ENCODE measurements around the gene SLC6A12. TPM values are rescaled to one million over a fixed set of nuclear protein-coding genes. Genes with fewer than 3 reads are reported as not detected.

SLC6A12 gene
- total and polyA plus RNA-seq, 8 donors, result 0.37 to 8.4 (median 1.4) TPM

DNA sequence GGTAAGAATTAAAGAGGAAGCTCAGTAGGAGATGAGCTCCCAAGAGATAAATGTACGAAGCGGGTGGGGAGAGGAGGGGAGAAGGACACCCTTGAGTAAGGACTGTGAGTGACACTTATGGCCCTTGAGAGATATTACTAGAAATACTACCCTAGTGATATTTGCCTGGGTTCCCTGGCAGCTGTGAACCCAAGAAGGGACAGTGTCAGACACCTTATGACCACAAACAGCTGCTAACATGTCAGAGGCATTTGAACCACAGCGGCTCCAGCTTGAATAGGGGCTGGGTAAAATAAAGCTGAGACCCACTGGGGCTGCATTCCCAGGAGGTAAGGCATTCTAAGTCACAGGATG, 19.6 kb upstream of the SLC6A12 start:
- no peak for FAIRE-seq
- H3K27ac ChIP-seq, result no peak overlapping the region

DNA sequence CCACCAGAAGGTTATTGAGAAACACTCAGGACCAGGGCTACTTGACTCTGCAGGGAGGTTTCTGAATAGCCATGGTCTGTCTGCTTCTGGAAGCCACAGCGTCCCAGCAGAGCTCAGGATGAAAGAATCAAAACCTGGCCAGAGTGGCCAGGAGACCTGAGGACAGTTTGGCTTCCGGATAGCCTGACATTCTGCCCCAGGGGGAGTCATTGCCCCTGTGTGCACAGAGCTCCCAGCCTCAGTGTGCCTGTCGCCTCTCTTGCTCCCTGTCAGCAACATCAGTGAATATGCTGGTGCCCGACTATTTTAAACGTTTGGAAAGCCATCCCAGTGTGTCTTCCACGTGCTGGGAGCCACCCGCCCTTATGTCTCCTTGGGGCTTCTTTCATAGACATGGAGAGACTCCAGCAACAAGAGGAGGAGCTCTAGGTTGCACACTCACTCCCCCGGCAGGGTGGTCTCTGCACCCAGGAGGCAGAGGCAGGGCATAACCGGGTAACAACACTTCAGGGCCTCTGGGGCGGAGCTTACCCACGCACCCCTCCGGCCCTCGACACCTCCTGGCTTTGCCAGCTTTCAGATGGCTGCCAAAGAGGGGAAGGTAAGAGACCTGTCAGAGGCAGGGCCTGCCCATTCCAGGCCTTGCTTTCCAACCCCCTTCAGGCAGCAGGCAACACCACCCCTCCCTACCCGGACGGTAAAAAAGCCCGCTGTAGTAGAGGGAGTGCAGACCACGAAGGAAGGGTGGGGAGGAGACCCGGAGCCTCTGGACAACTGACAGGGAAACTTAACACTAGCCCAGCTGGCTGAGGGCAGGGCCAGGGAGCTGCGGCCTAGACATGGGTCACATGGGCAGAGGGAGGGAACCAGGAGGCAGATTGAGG, 19.0 kb upstream of the SLC6A12 start:
- no peaks in the 10 kb centered on the region for H3K4me1 ChIP-seq
- intact Hi-C loops (cut with DNase I), result no loop called here
- H3K36me3 ChIP-seq, result no peaks in the 10 kb centered on the region
- FAIRE-seq (no peak), DNase-seq (peak in 1 of 6 donors; percentile 8), ATAC-seq (peak in 1 of 4 donors; percentile 22)
- H3K27me3 ChIP-seq, result no peaks in the 10 kb centered on the region
- H3K9me3 ChIP-seq, result no peaks in the 10 kb centered on the region
- TF ChIP-seq, protein P1, sequence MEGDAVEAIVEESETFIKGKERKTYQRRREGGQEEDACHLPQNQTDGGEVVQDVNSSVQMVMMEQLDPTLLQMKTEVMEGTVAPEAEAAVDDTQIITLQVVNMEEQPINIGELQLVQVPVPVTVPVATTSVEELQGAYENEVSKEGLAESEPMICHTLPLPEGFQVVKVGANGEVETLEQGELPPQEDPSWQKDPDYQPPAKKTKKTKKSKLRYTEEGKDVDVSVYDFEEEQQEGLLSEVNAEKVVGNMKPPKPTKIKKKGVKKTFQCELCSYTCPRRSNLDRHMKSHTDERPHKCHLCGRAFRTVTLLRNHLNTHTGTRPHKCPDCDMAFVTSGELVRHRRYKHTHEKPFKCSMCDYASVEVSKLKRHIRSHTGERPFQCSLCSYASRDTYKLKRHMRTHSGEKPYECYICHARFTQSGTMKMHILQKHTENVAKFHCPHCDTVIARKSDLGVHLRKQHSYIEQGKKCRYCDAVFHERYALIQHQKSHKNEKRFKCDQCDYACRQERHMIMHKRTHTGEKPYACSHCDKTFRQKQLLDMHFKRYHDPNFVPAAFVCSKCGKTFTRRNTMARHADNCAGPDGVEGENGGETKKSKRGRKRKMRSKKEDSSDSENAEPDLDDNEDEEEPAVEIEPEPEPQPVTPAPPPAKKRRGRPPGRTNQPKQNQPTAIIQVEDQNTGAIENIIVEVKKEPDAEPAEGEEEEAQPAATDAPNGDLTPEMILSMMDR (IDR thresholded peaks at IDR 0.05), result no peak
- 48 to 55% methylated on average over 19 of the region's 19 CpGs for WGBS, 2 donors
- no peak overlapping the region for H3K27ac ChIP-seq
- H3K4me3 ChIP-seq, result no peak overlapping the region

More for the DNA sequence above, 19.6 kb upstream of the SLC6A12 start:
- 90 to 93% methylated on average over 3 of the region's 3 CpGs for WGBS, 2 donors
- Histone ChIP-seq H3K9me3 (no peaks in the 10 kb centered on the region), H3K27me3 (no peaks in the 10 kb centered on the region), H3K4me3 (no peak overlapping the region), H3K4me1 (no peaks in the 10 kb centered on the region), H3K36me3 (no peaks in the 10 kb centered on the region)
- TF ChIP-seq, protein P1 (IDR thresholded peaks at IDR 0.05), result no peak
- intact Hi-C loops (cut with DNase I), result no loop called here
- no peak for ATAC-seq
- DNase-seq, result no peak

DNA sequence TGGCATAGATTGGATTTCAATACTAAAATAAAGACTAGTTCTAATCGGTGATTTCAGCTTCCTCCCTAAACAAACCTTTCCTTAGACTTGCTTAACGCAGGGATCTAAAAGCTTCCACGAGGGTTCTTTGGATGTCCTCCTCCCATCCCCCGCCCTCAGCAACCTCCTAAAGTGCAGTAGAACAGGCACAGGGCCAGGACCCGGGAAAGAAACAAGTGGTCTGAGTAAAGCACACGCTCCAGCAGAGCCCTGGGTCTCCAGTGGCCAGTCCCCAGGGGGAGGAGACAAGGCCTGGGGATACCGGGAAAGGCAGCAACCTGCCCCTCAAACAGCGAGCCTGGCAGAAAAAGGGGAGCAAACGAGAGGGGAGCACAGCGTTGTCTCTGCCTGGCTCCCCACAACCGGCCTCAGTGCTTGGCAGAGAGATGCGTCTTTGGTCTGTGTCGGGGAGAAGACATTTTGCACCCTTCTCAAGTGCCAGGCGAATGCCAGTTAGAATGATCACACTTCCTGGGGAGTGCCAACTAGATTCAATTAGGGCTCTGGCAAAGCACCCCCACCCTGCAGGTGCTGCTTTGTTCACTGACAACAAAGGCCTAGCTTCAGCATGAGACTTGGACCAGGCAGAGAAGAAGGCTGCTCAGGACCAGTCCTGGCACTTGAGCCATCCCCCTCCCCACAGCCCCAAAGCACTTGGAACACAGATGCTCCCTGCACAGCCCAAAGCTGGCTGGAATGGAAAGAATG, 17.1 kb upstream of the SLC6A12 start:
- TF ChIP-seq, protein P1 (IDR thresholded peaks at IDR 0.05), result no peak
- no peak for ATAC-seq
- H3K27me3 ChIP-seq, result no peaks in the 10 kb centered on the region
- no peaks in the 10 kb centered on the region for H3K4me1 ChIP-seq
- no peaks in the 10 kb centered on the region for H3K36me3 ChIP-seq
- no peak for FAIRE-seq
- no peak overlapping the region for H3K27ac ChIP-seq
- peak in 2 of 6 donors; percentile 5 to 38 for DNase-seq
- WGBS, 2 donors, result 54 to 60% methylated on average over 14 of the region's 14 CpGs
- intact Hi-C loops (cut with DNase I), result no loop called here
- no peaks in the 10 kb centered on the region for H3K9me3 ChIP-seq
- no peak overlapping the region for H3K4me3 ChIP-seq

DNA sequence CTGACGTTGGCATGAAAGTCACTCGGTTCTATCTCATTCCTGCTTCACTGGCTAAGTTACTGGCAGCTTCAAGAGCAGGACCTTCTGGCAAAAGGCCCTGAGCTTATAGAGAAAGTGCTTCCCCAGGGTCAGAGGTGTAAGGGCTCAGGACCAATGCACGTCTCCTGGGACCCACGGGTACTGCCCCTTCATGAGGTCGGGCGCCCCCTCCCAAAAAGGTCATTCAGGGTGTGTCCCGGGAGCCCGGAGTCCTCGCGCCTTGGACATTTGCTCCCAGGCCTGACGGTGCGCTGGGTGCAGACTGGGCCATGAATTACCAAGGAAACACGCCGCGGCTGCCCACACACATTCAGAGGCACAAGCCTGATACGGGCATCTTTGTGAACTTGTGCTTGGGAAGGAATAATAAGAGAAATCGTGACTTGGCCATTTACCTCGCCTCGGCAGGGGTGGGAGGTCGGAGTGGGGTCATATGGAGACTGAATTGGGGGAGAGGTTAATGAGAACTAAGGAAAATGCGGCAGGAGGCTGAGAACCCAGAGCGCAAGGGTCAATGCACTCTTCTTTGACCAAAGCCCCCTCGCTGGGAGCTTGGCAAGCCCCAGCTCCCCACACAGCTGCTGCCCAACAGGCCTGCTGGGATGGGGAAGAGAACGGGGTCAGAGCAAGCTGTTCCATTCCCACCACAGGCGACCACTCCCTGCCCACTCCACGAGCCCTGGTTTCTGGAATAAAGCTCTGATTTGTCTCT, 15.7 kb upstream of the SLC6A12 start:
- no peak overlapping the region for H3K4me3 ChIP-seq
- no peaks in the 10 kb centered on the region for H3K4me1 ChIP-seq
- TF ChIP-seq, protein P1 (IDR thresholded peaks at IDR 0.05), result no peak
- H3K36me3 ChIP-seq, result no peaks in the 10 kb centered on the region
- no peak overlapping the region for H3K27ac ChIP-seq
- ATAC-seq, result no peak
- intact Hi-C loops (cut with DNase I), result no loop called here
- H3K9me3 ChIP-seq, result no peaks in the 10 kb centered on the region
- no peak for FAIRE-seq
- DNase-seq, result no peak
- no peaks in the 10 kb centered on the region for H3K27me3 ChIP-seq
- WGBS, 2 donors, result 64 to 71% methylated on average over 26 of the region's 26 CpGs

All from pancreas (tissue), 10 donors.